ENCODE data around the gene GRID2. TPM values are rescaled to one million over a fixed set of nuclear protein-coding genes. Genes with fewer than 3 reads are reported as not detected.

The GRID2 gene
- total and polyA plus RNA-seq, 9 of the 15 experiments (the other 6 are each of a cell fraction or from before 2014, with no cell fraction given): 0.04 TPM; not detected in 7

DNA sequence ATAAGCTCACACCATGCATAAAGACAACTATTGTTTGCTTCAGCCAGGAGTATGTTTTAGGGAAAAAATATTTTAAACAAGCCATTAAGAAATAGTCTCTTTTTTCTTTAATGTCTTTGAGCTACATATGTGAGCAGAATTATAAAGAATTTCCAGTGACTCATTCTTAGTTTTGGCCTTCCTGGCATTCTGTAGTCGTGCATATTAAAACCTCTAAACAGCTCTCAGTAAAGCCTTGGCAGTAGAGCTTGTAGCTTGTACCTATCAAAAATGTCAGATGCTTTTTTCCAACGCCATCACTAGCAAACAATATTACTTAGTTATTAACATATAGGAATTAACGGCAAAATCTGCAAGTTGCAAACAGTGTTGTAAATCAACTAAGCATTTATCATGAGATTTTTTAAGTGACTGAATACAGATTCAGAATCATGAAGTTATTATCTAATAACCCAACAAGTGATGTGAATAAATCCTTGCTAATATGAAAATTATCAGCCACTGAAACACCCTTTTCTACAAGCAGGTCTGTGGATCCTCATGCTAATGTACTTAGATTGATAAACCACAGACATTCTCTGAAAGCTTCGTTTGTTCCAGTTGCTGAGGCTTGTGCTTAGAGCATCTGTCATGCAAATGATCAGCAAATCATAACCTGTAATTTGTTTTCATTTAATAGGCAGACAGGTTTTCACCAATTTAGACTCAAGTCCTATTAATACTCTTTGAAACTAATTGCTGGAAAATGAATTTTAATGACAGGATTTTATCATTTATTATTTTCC, 1112.8 kb downstream of the GRID2 start:
- Histone ChIP-seq H4K20me1 (replicated peaks; ENCODE audit: control insufficient read depth, insufficient read depth, low read length) (no peaks in the 10 kb centered on the region), H2AFZ (ENCODE audit: low read depth, low read length) (no peak overlapping the region), H3K9ac (ENCODE audit: insufficient read depth in 1 of 2, low read depth in 2 of 2, low read length in 2 of 2) (no peak overlapping the region), H3K79me2 (ENCODE audit: control insufficient read depth, insufficient read depth, low read length) (no peaks in the 10 kb centered on the region), H3K4me2 (ENCODE audit: insufficient read depth, low read length) (no peak overlapping the region), H3K27ac (ENCODE audit: extremely low read depth, low read depth, low read length) (no peak overlapping the region), H3K27me3 (ENCODE audit: control insufficient read depth in 2 of 2, insufficient read depth in 2 of 2, low read length in 2 of 2) (no peaks in the 10 kb centered on the region), H3K4me1 (replicated peaks in 1 of 2; ENCODE audit: control insufficient read depth in 2 of 2, insufficient read depth in 2 of 2, low read length in 2 of 2) (no peaks in the 10 kb centered on the region), H3K4me3 (no peak overlapping the region), H3K36me3 (ENCODE audit: control insufficient read depth, insufficient read depth, low read length) (no peaks in the 10 kb centered on the region), H3K9me1 (ENCODE audit: control insufficient read depth, insufficient read depth, low read length) (no peaks in the 10 kb centered on the region), H3K9me3 (replicated peaks; ENCODE audit: control insufficient read depth, insufficient read depth, low read depth, low read length) (no peaks in the 10 kb centered on the region)
- POLR2A ChIA-PET: no interaction called here
- no peak for FAIRE-seq
- intact Hi-C loops (cut with micrococcal nuclease) (no loop called here), in situ Hi-C loops (cut with MboI) (no loop called here)
- WGBS (ENCODE audit: insufficient coverage, low coverage, missing lambda C conversion rate): 0% methylated on average over 4 of the region's 4 CpGs
- CTCF ChIA-PET (ENCODE audit: low intra/inter-chr PET ratio): no interaction called here
- no peak for DNase-seq (ENCODE audit: extremely low read depth in 1 of 4, low spot score in 3 of 4)
- no peak for ATAC-seq
- BruUV-seq (replicated peaks): no TSS peak
- no peak for TF ChIP-seq CBX8 (IDR thresholded peaks at IDR 0.05; ENCODE audit: borderline replicate concordance, extremely low read depth, low read depth, low read length, poor library complexity, severe bottlenecking)
- no peak for TF ChIP-seq ELF1 (tag; IDR thresholded peaks at IDR 0.05)
- TF ChIP-seq JUN (IDR thresholded peaks at IDR 0.05; ENCODE audit: borderline replicate concordance, low read depth, low read length): no peak
- no peak for TF ChIP-seq JUN (CRISPR knock-in tag; IDR thresholded peaks at IDR 0.05; ENCODE audit: borderline replicate concordance)
- no peak for TF ChIP-seq YBX1 (IDR thresholded peaks at IDR 0.05)
- TF ChIP-seq CBX3 (IDR thresholded peaks at IDR 0.05; ENCODE audit: borderline replicate concordance in 1 of 2, low read length in 2 of 2): no peak
- TF ChIP-seq ZNF76 (CRISPR knock-in tag; IDR thresholded peaks at IDR 0.05; ENCODE audit: borderline replicate concordance): no peak
- TF ChIP-seq CTCF (IDR thresholded peaks at IDR 0.05 in 2 of 3, conservative IDR thresholded peaks at IDR 0.05 in 1 of 3; ENCODE audit: insufficient read depth in 2 of 3, low read depth in 1 of 3, low read length in 3 of 3): no peak
- no peak for TF ChIP-seq FOXJ3 (CRISPR knock-in tag; IDR thresholded peaks at IDR 0.05)
- no peak for TF ChIP-seq HMG20B (CRISPR knock-in tag; IDR thresholded peaks at IDR 0.05)
- TF ChIP-seq ZNF408 (CRISPR knock-in tag; IDR thresholded peaks at IDR 0.05; ENCODE audit: low read depth): no peak
- TF ChIP-seq, protein P1, sequence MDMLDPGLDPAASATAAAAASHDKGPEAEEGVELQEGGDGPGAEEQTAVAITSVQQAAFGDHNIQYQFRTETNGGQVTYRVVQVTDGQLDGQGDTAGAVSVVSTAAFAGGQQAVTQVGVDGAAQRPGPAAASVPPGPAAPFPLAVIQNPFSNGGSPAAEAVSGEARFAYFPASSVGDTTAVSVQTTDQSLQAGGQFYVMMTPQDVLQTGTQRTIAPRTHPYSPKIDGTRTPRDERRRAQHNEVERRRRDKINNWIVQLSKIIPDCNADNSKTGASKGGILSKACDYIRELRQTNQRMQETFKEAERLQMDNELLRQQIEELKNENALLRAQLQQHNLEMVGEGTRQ (CRISPR knock-in tag; IDR thresholded peaks at IDR 0.05): no peak
- TF ChIP-seq PATZ1 (CRISPR knock-in tag; IDR thresholded peaks at IDR 0.05; ENCODE audit: borderline replicate concordance): no peak
- TF ChIP-seq ZNF586 (CRISPR knock-in tag; conservative IDR thresholded peaks at IDR 0.05): no peak
- TF ChIP-seq, protein P2, sequence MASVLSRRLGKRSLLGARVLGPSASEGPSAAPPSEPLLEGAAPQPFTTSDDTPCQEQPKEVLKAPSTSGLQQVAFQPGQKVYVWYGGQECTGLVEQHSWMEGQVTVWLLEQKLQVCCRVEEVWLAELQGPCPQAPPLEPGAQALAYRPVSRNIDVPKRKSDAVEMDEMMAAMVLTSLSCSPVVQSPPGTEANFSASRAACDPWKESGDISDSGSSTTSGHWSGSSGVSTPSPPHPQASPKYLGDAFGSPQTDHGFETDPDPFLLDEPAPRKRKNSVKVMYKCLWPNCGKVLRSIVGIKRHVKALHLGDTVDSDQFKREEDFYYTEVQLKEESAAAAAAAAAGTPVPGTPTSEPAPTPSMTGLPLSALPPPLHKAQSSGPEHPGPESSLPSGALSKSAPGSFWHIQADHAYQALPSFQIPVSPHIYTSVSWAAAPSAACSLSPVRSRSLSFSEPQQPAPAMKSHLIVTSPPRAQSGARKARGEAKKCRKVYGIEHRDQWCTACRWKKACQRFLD (CRISPR knock-in tag; IDR thresholded peaks at IDR 0.05): no peak
